DND-41 (cell line): ENCODE measurements around the gene PPM1F.

Experiments
- CTCF ChIP-seq: IDR thresholded peaks from 2 replicates; pipeline ENCODE4 v1.5.1; 2012; ENCODE audit warnings: borderline replicate concordance, low read length, moderate library complexity, mild to moderate bottlenecking; ENCODE audit not compliant: poor library complexity, severe bottlenecking; ENCODE audit errors: extremely low read depth
- EZH2 ChIP-seq: IDR thresholded peaks from 3 replicates; pipeline ENCODE4 v1.6.1; 2012; ENCODE audit warnings: borderline replicate concordance, low read depth, mild to moderate bottlenecking, moderate library complexity, low read length, inconsistent platforms; ENCODE audit not compliant: severe bottlenecking

DNA sequence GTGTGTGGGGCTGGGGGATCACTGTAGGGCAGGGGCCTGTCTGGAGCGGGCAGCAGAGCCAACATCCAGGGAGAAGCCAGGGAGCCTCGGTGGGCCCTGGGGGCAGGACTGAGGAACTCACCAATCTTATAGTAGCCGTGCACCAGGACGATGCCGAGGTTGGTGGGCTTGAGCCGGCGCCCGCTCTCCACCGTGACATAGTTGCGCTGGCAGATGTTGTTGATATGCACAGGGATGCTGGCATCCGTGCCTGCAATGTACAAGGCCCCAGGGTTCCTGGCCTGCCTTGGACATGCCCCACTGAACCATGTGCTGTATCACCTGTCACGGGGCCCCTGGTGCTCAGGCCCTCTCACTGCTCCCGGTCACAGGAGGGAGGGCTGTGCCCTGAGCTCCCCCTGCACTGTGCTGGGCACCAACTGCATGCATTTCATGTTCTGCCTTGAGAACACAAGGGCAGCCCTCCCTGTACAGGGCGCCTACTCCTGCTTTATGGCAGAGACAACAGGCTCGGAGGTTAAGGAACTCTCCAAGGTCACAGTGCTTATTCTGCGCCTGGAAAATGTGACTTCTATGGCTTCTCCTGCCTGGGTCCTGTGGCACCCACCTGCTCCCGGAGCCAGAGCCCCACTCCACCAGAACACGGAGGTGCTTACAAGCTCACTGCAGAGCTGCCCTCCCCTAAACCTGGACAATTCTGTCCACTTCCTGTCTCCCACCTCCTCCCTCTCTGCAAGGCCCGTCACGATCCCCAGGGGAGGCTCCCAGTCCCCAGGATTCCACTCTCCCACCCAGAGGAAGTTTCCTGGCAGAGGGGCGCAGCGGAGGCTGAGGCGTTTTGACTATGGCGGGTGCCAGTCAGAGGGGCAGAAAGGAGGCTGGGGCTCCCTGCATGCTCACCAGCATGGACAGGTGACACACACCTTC lies 7.8 kb upstream of the PPM1F start:
- TF ChIP-seq CTCF (no peak), EZH2 (no peak)
